ENCODE results near the gene ADGRA3.
"Not testable (repeated sequence)": the region's sequence is repeated elsewhere in the genome, so short reads cannot be mapped to it uniquely, and the experiment has no call there.

ADGRA3 gene

DNA sequence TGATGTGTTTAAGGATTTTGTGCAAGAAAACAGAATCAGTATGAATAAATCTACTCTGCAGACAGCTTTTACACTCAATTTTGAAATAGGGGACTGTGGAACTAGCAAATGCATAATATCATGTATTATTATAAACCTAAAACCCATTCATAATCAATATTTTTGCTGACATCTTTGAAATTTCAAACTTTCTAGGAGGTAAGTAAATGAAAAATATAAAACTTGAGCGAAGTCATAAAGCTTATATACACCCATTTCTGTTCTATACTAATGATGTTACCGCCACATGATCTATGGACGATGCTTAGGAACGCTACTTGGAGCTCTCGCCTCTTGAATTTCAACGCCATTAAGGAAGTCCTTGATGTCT is 38.1 kb downstream of the ADGRA3 start:
- DNase-seq (ENCODE audit: low spot score): no peak

DNA sequence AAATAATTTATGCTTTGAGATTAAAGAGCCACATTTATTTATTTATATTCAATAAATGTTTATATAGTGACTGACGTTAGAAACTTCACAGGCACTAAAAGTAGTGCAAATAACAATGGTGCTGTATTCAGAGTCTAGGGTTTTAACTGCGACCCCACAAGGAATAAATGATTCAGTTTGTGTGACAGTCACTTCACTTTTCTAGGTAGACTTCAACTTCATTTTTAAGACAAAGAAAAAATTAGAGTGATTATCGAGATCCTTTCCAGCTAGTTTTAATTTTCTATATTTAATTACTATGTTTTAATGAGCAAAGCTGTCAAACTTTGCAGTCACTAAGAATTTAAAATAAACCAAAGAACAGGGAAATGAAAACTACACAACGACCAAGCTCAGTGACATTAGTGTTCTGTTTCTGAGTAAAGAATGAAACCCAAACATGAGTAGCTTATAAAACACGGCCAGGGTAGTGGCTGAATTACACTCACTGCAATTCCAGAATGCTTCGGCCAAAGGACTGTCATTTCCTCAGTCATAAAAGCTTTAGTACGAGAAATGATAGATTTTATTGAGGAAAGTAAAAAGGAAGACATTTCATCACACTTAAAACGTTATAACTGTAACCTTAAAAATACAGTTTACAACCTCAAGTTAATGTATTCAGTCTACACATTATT is 38.6 kb downstream of the ADGRA3 start:
- no peak for DNase-seq (ENCODE audit: low spot score)

DNA sequence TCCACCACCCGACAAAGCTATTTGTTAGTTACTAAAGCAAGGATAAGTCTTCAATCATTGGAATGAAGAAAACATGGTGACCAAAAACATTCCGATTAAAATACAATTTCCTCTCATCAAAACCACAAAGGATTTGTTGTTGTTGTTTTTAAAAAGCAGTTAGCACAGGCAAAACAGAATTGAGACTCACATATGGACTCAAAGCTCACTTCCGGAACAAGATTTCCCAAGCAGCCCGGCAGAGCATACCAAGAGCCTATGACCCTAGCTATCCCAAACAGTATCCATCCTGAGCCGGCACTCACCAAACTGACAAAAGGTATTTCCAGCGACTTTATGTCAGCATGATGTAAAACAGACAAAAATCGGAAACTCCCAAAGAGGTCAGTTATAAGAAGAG is 39.9 kb downstream of the ADGRA3 start:
- DNase-seq (ENCODE audit: low spot score): no peak

DNA sequence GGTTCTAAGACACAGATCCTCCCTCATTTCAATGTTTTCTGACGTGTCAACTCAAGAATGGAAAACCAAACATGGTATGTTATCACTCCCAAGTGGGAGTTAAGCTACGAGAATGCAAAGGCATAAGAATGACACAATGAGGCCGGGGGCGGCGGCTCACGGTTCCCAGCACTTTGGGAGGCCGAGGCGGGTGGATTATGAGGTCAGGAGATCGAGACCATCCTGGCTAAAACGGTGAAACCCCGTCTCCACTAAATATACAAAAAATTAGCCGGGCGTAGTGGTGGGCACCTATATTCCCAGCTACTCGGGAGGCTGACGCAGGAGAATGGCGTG is 40.6 kb downstream of the ADGRA3 start:
- not testable (repeated sequence) for DNase-seq (ENCODE audit: low spot score)

DNA sequence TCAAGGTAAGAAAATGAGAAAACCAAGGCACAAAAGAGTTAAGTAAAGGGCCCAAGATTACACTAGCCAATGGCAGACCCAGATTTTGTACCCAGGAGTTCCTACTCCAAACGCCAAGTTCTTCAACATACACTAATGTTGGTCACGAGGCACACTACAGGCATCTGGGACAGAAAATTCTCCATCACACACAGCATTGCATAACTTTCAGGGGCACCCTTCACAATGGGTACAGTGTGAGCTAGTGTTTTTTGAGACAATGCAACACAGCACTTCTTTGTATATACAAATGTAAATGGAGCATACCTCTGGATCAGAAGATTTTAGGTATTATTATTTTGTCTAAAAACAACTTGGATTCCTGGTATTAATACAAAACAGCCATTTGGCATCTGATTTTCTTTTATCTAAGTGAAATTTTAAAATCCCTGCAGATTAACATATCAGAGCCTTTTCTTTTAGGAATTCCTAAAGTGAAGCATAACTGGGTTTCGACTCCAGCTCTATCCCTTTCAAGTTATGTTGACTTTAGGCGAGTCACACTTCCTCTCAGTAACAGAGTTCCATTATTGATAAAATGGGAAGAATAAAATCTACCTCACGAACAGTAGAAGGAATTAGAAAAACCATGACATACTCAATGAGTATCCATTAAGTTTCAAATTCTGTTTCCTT is 41.1 kb downstream of the ADGRA3 start:
- no peak for DNase-seq (ENCODE audit: low spot score)

DNA sequence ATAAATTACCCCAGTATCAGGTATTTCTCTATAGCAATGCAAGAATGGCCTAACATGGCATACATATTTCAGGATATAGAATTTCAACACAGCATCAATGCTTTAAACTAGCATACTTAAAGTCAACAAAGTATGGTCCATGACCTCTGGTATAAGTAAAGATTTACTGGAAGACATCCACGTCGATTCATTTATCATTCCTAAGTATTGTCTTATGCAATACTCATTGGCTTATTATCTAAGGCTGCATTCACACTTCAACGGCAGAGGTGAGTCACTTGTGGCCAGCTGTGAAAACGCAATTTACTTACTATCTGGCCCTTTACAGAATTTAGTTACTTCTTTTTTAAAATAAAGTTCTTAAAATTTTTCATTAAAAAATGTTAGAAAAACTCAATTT is 42.6 kb downstream of the ADGRA3 start:
- no peak for DNase-seq (ENCODE audit: low spot score)

DNA sequence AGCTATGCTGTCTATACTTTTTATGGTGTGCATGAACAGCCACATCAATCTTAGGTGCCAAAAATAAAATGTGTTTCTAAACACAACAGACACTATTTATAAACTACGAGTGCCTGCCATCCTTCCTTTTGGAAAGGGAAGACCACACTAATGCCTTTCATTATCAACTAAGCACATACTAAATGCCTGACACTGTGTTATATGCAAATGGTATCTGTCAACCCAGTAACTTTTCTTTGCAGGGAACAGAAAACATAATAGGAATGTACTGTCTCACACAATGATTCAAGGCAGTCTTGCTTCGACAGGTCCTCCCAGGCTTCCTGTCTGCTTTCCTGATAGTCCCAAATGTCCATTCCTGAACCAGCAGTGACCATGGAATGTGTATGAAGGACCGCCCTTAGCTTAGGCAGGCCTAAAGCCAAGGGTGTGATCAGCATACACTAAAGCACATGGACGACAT is 43.8 kb downstream of the ADGRA3 start:
- DNase-seq (ENCODE audit: low spot score): no peak

DNA sequence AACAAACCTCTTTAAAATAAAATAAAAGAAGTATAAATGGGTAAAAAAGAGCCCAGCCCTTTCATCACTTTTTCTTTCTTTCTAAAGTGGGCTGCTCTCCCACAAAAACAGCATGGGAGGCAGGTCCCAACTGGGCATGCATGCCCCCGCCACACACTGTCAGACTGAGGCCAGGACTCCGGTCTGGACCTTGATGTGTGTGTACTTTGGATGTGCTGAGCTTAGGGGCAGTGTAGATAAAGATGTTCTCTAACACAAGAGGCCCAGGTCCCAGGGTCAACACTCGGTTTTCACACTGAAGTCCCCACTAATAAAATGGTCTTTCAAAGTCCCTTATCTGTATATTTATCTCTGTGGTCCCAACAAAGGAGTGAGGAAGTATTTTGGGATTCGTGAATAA is 44.4 kb downstream of the ADGRA3 start:
- no peak for DNase-seq (ENCODE audit: low spot score)

DNA sequence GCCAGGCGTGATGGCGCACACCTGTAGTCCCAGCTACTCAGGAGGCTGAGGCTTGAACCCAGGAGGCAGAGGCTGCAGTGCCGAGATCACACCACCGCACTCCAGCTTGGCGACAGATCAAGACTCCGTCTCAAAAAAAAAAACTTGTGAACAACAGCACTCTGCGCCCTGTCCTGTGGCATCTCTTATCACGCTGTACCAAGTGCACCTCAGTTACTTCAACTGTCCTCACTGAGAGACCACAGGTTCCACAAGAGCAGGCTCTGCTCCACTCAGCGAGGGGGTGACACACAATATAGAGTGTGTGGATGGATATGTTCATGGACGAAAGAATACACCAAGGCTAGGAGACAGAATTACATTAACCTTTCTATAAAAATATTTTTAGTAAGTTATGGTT is 49.3 kb downstream of the ADGRA3 start:
- no peak for DNase-seq (ENCODE audit: low spot score)

DNA sequence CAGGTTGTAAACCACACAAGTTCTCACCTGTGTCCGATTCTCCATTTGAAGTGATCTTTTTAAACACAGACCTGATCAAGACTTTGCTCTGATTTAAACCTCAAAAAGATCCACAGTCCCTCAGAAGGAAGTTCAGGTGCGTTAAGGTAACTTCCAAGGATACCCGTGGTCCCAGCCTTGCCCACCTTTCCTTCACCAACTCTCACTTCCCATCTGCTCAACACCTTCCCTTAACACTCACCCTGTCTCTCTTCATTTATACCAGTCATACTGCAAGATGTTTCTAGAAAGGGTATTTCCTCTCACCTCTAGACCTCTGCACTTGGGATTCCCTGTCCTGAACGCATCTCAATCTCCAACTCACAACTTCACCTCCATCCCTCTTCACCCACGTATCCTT is 49.9 kb downstream of the ADGRA3 start:
- DNase-seq (ENCODE audit: low spot score): no peak

DNA sequence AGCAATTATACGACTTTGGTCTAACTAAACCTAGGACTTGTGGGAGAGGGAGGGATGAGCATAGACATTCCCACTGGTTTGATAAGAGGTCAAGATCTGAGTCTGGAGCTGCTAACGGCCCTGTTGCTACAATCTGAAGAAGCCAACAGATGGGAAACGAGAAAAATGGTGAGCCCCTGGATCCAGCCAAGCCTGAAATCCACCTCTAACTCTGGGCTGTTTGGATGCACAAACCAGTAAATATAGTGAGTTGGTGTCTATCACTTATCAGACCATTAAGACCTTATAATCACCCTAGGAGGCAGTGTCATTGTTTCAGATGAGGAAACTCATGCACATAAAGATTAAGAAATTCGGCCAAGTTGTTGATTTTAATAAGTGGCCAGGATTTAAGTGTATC is 50.5 kb downstream of the ADGRA3 start:
- no peak for DNase-seq (ENCODE audit: low spot score)

DNA sequence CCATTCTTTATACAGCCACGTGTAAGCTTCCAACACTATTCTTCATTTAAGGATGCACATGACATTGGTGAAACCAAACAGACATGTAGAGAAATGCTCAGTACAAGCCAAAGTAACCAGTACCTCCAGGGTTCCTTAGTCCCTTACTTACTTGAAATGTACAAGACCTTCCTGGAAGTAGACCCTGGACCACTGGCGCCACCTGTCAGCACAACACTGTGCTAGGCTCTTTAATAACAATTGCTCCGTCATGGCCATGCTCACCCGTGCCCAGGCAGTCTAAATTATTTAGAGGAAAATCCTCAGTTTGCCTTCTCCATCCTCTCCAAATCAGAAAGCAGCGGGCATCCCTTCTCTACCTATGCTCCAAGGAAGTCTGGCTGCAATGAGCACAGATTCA is 52.7 kb downstream of the ADGRA3 start:
- DNase-seq (ENCODE audit: low spot score): no peak

DNA sequence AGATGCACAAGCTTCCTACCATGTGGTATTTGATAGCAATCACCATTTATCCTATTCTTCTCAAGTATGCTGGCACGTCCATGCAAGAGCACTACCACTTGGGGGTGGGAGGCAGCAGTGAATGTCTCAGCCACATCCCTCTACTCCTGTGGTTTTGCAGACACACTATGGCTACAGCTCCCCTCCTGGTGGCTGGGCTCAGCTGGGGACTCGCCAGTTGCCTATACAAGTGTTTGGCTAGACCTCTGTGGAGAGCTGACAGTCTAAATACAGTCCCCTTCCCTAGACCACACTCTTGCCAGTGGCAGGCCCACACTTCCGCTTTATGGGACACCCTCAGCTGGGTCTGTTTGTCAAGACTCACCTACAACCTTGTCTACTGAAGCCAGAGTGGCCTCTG is 53.2 kb downstream of the ADGRA3 start:
- peak; percentile 17 for DNase-seq (ENCODE audit: low spot score)

DNA sequence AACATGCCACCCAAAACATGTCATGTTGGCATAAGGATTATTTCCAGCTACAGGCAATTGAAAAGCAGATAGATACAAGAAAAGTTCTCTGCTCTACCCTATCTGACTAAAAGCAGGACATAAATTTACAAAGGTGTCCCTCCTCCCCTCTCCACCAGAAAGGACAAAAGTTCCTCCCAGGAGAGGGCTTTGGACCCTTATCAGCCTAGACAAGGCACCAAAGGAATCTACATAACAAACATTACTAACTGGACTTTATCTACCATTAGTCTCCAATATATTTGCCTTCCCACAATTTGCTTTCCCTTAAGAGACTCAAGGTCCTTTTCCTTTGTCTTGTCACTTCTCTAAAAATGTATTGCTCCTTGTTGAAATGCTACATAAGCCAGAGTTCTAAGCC is 55.6 kb downstream of the ADGRA3 start:
- DNase-seq (ENCODE audit: low spot score): no peak

DNA sequence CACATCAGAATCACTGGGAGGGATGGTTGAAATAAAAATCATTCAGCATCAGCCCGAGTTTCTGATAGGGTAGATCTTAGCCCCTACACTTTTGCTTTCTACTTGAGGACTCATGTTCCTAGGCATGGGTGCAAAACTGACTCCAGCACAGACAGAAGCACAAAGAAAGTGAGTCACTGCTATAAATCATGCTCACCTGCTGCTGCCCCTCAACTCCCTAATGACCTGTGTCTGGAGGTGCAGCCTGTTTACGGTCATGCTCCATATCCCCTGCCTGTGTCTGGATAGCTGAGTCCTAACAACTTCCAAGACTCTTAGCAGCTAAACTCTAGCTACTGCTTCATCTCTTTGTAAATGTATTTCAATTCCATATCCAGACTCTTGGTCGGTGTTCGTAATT is 57.8 kb downstream of the ADGRA3 start:
- peak; percentile 23 for DNase-seq (ENCODE audit: low spot score)

DNA sequence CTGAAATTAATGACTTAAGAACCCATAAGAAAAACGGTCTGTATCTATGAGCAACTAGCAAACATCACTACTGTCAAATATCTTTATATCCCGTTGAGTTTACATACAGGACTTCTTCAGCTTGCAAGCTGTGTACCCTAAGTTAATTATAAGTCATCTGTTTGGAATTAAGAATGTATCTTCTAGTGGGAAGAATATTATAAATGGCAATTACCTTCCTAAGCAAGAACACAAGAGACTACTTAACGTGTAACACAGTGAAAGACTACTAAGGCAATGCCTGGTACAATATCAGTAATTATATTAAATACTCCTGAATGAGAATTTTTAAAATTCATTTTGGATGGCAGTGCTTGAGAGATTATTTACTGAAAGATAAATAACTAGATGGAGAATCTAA is 58.5 kb downstream of the ADGRA3 start:
- no peak for DNase-seq (ENCODE audit: low spot score)

DNA sequence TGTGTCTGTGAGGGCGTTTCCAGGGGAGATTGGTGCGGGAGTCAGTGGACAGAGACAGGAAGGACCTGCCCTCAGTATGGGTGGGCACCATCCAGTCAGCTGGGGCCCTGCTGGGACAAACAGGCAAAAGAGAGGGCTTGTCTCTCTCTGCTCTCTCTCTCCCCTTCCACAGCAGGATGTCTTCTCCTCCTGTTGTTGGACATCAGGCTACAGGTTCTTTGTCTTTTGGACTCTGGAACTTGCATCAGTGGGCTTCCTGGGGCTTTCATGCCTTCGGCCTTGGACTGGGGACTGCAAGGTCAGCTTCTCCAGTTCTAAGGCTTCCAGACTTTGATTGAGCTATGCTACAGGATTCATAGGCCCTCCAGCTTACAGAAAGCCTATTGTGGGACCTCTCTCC is 59.6 kb downstream of the ADGRA3 start:
- DNase-seq (ENCODE audit: low spot score): no peak

DNA sequence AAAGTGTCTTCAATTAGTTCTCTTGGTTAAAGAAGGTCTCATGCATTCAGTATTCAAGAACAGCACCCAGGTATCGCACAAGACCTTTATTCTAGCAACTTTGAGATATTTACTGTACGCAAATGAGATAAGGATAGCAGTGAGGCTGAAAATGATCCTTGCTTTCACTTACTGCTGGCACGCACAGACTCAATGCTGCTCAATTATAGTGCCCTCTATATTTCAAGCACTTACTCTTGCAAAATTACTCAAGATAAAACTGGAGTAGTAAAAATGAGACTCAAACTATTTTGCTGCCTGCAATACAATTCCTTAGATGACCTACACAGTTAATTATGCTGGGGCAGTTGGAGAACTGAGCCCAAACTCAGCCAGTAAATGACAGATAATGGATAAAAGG is 60.9 kb downstream of the ADGRA3 start:
- DNase-seq (ENCODE audit: low spot score): no peak

DNA sequence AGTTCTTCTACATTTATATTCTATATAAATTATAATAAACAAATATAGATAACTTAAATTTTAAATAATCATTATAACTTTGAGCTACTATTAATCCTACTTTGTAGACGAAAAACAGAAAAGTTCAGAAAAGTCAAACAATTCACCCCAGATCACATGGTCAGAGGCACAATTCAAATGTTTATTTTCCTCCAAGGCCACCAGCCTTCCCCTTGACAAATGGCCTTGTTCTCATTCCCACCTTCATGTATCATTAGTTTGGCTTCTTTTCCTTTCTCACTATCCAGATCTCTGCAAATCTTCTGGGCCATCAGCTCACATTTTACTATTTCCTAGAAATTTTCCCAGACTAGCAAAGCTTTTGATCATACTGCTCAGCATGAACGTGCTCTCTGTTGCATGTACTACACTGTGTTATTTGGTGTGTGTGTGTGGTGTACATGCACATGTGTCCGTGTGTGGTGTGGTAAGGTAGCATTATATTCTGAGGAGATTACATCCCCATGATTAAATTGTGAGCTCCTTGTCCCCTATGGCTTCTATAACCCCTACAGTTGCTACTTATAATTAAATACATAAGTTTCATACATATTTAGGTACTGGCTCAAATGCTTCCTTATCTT is 61.5 kb downstream of the ADGRA3 start:
- DNase-seq (ENCODE audit: low spot score): no peak

DNA sequence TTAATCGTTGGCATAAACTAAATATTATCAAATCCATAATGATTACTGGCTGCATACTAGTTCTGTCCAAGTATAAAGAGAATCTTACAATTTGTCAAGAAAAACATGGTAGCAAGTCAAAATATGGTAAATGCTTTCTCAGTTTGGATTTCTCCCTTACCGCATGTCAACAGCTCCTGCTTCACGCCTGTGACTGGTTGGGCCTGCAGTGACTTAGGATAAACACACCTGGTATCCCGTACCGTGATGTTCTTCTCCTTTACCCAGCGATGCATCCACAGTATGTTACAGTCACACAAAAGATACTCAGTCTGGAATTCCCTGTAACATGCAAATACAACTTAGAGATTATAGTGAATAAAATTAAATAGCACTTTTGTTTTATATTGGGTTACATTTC is 71.1 kb downstream of the ADGRA3 start:
- no peak for DNase-seq (ENCODE audit: low spot score)

DNA sequence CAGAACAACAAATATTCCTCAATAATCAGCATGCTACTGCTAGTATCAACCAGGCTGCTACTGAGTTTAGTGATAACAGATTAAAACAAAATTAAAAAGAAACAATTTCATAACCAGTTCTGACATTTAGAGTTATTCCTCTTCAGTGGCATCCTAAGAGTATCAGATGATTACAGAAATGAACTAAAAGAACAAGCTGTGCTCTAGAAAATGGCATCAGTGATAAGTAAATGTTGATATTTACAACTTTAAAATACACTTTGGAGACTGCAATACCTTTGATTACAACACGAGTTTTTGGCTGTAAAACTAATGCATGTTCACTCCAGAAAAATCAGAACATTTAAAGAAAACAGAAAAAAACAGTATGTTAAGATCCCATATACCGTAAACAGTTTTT is 72.9 kb downstream of the ADGRA3 start:
- DNase-seq (ENCODE audit: low spot score): no peak

DNA sequence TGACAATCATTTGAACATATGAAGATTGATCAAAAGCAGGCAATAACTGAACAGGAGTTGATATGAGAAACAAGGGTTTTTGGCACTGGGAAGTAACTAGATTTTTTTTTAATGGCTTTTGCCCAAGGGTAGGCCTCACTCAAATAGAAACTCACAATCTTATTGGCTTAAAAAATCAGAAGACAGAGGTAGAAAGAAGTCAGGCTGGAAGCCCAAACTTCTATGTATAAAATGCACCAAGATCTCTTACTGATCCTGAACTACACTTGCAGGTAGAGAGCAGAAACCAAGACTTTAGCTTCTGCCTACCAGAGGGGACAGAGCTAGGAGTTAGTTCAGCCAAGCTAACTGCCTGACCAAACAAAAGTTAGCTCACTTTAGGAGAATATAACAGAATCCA is 74.9 kb downstream of the ADGRA3 start:
- no peak for DNase-seq (ENCODE audit: low spot score)

DNA sequence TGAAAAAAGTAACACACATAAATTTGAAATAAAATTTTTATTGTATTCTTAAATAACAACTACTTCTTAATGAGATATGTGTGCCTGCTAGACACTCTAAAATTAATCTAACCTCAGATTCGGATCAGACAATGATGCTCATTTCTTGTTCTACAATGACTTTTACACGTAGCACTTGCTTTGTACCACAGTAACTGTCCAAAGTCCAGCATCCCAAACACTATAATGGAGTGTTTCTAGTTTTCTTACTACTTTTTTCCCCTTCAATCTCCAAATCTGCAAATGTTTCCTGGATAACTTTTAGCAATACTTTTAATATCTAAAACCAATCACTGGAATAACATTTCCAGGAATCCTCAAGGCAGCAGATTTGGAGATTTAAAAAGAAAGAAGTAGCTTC is 75.9 kb downstream of the ADGRA3 start:
- DNase-seq (ENCODE audit: low spot score): no peak

DNA sequence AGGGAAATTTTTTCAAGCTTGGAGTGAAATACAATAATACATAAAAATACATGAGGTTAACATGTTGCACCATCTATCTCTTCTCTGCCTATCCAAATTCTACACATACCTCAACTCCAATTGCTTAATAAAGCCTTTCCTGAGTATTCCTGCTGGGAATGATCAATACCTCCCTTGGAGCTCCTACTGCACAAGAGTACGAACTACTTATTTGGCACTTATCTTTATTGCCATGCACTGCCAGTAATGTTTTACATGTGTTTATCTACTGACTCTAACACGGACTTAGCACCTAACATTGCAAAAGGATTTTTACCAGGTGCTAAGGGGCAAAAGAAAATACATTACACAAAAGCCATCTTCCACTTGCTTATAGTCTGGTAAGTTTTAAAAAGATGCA is 80.2 kb downstream of the ADGRA3 start:
- DNase-seq (ENCODE audit: low spot score): no peak

Data from iPS-NIHi11 (cell line).